Parathyroid adenoma (tissue), 2 donors: ENCODE measurements around the gene CNGA2.

ENCODE experiments used
- H2AFZ ChIP-seq: fragments of 300-600 bp; sonication (generic); one replicate; pipeline ENCODE4 v1.7.0; 2017; ENCODE audit warnings: antibody characterized with exemption, mild to moderate bottlenecking
- H3K27ac ChIP-seq: fragments of 300-600 bp; sonication (generic); one replicate; pipeline ENCODE4 v1.7.0; 2017
- H3K27me3 ChIP-seq: fragments of 300-600 bp; sonication (generic); one replicate; pipeline ENCODE4 v1.7.0; 2017; ENCODE audit warnings: low read length; ENCODE audit not compliant: control insufficient read depth, insufficient read depth
- H3K36me3 ChIP-seq: fragments of 300-600 bp; sonication (generic); one replicate; pipeline ENCODE4 v1.7.0; 2017; ENCODE audit warnings: low read length; ENCODE audit not compliant: control insufficient read depth, insufficient read depth
- H3K4me1 ChIP-seq: fragments of 300-600 bp; sonication (generic); one replicate; pipeline ENCODE4 v1.7.0; 2017; ENCODE audit warnings: control low read depth
- H3K4me2 ChIP-seq: fragments of 300-600 bp; sonication (generic); one replicate; pipeline ENCODE4 v1.7.0; 2017; ENCODE audit warnings: low read length
- H3K4me3 ChIP-seq: fragments of 300-600 bp; sonication (generic); one replicate; pipeline ENCODE4 v1.7.0; 2017; ENCODE audit warnings: low read depth, low read length
- H3K79me2 ChIP-seq: fragments of 300-600 bp; sonication (generic); one replicate; pipeline ENCODE4 v1.7.0; 2017; ENCODE audit warnings: control low read depth
- H3K9ac ChIP-seq: fragments of 300-600 bp; sonication (generic); one replicate; pipeline ENCODE4 v1.7.0; 2017; ENCODE audit warnings: mild to moderate bottlenecking
- H3K9me3 ChIP-seq: fragments of 300-600 bp; sonication (generic); one replicate; pipeline ENCODE4 v1.7.0; 2017; ENCODE audit warnings: low read length; ENCODE audit not compliant: control insufficient read depth
- TF ChIP-seq, protein P1 (sequence below): fragments of 300-600 bp; sonication (generic); IDR thresholded peaks from one replicate; pipeline ENCODE4 v1.7.0; 2017; ENCODE audit warnings: antibody characterized with exemption, mild to moderate bottlenecking
- donor health status: primary hyperparathyroidism.

Gene CNGA2

DNA sequence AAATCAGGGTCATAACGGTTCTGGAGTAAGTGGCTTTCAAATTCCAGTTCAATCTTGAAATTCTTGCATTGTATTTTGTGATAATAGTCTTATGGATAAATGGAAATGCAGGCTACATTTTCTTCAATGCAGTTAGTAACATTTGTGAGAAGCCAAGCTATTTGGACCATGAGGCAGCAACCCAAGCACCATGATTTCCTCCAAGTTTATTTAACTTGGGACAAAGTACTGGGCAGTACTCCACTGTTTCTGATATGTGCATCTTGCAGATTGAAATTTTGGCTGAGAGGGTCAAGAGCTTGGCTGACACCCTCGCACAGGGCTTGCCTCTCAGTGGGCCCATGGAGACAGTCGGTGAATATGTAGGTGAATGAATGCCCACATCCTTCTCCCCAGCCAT, 39.9 kb downstream of the CNGA2 start:
- Histone ChIP-seq H3K79me2 (no peaks in the 10 kb centered on the region), H3K4me2 (no peak overlapping the region), H3K27ac (no peak overlapping the region), H3K36me3 (no peaks in the 10 kb centered on the region), H3K9ac (no peak overlapping the region), H3K4me1 (no peaks in the 10 kb centered on the region), H3K27me3 (no peaks in the 10 kb centered on the region), H3K9me3 (no peaks in the 10 kb centered on the region), H2AFZ (no peak overlapping the region), H3K4me3 (no peak overlapping the region)
- TF ChIP-seq, protein P1, sequence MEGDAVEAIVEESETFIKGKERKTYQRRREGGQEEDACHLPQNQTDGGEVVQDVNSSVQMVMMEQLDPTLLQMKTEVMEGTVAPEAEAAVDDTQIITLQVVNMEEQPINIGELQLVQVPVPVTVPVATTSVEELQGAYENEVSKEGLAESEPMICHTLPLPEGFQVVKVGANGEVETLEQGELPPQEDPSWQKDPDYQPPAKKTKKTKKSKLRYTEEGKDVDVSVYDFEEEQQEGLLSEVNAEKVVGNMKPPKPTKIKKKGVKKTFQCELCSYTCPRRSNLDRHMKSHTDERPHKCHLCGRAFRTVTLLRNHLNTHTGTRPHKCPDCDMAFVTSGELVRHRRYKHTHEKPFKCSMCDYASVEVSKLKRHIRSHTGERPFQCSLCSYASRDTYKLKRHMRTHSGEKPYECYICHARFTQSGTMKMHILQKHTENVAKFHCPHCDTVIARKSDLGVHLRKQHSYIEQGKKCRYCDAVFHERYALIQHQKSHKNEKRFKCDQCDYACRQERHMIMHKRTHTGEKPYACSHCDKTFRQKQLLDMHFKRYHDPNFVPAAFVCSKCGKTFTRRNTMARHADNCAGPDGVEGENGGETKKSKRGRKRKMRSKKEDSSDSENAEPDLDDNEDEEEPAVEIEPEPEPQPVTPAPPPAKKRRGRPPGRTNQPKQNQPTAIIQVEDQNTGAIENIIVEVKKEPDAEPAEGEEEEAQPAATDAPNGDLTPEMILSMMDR = no peak

DNA sequence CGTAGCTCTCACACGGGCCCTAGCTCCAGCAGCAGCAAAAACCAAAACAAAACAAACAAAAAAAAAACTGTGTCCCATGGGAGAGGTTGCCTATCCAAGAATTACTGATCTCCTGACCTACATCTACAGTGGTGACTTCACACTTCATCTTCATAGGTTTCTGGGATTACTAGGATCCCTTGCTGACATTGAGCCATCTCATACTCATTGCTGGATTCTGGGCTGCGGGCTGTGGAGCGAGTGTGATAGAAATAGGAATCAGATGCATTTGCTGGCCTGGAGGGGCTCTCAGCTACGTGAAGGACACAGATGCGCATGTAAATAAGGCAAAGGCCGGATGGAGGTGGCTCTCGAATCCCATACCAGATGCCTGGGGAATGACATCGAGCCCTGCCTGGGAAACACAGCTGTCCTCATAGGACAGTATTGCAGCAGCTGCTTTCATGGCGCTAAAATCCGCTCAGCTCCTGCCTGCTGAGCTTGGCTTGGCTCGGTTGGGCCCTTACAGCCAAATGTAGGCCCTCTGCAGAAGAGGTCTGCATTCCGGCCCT, 41.7 kb downstream of the CNGA2 start:
- H3K79me2 ChIP-seq = no peaks in the 10 kb centered on the region
- no peak overlapping the region for H2AFZ ChIP-seq
- H3K4me3 ChIP-seq = no peak overlapping the region
- no peak overlapping the region for H3K27ac ChIP-seq
- TF ChIP-seq, protein P1 = no peak
- H3K36me3 ChIP-seq = no peaks in the 10 kb centered on the region
- H3K9ac ChIP-seq = no peak overlapping the region
- H3K27me3 ChIP-seq = no peaks in the 10 kb centered on the region
- no peaks in the 10 kb centered on the region for H3K9me3 ChIP-seq
- H3K4me1 ChIP-seq = no peaks in the 10 kb centered on the region
- H3K4me2 ChIP-seq = no peak overlapping the region

DNA sequence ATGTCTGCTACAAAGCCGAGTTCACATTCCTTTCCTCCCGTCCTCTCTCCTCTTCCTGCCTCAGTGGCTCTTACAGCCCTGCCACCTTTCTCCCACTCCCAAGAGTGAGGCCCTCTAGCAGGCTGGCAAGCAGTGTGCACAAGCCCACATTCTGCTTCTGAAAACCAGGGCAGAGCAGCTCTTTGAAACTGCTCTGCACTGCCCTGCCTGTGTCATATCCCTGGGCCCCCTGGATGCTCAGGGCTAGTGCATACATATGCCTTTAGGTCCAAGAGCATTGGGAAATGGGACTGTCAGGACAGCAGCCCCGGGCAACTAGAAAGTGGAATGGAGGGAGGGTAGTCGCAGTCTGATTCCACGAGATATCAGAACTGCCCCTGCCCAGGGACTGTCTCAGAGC, 42.4 kb downstream of the CNGA2 start:
- no peak overlapping the region for H3K27ac ChIP-seq
- no peak overlapping the region for H3K4me2 ChIP-seq
- TF ChIP-seq, protein P1 = no peak
- H3K9me3 ChIP-seq = no peaks in the 10 kb centered on the region
- no peak overlapping the region for H3K9ac ChIP-seq
- no peak overlapping the region for H3K4me3 ChIP-seq
- no peaks in the 10 kb centered on the region for H3K79me2 ChIP-seq
- no peaks in the 10 kb centered on the region for H3K27me3 ChIP-seq
- H3K36me3 ChIP-seq = no peaks in the 10 kb centered on the region
- H3K4me1 ChIP-seq = no peaks in the 10 kb centered on the region
- H2AFZ ChIP-seq = no peak overlapping the region

DNA sequence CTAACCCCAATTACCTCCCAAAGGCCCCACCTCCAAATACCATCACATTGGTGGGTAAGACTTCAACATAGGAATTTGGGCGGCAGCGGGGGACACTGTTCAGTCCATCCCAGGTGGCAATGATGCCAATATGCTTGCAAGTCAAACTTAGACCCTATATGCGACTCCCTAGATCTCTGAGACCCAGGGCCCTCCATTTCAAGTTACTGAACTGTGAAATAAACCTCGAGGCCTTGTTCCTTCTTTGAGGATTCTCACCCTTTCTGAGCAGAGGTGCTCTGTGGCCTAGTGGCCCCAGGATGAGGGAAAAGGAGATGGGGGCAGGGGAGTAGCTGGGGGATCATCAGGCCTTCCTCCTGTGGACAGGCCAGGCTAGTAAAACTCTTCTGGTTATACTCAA, 44.7 kb downstream of the CNGA2 start:
- H3K79me2 ChIP-seq = no peaks in the 10 kb centered on the region
- no peaks in the 10 kb centered on the region for H3K27me3 ChIP-seq
- no peaks in the 10 kb centered on the region for H3K9me3 ChIP-seq
- no peaks in the 10 kb centered on the region for H3K4me1 ChIP-seq
- H3K4me3 ChIP-seq = no peak overlapping the region
- no peaks in the 10 kb centered on the region for H3K36me3 ChIP-seq
- no peak overlapping the region for H3K4me2 ChIP-seq
- TF ChIP-seq, protein P1 = no peak
- no peak overlapping the region for H2AFZ ChIP-seq
- H3K27ac ChIP-seq = no peak overlapping the region
- H3K9ac ChIP-seq = no peak overlapping the region

DNA sequence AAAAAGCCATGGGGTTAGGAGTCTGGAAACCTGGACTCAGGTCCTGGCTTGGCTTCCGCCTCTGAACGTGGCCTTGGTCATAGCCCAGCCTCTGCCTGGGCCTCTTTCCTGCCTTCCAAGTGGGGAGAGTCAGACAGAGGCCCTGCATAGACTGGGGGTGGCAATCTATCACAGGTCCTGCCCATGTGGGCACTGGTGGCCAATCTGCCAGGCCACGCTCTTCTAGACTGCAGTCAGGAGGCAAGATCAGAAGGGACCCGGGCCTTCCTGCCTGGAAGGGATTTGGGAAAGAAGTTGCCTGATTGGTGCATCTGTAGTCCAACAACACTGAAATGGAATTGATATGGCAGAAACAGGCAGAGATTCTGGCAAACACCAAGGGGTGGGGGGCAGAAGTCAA, 46.1 kb downstream of the CNGA2 start:
- TF ChIP-seq, protein P1 = no peak
- Histone ChIP-seq H3K36me3 (no peaks in the 10 kb centered on the region), H3K27me3 (no peaks in the 10 kb centered on the region), H2AFZ (no peak overlapping the region), H3K4me2 (no peak overlapping the region), H3K4me1 (no peaks in the 10 kb centered on the region), H3K27ac (no peak overlapping the region), H3K79me2 (no peaks in the 10 kb centered on the region), H3K9ac (no peak overlapping the region), H3K4me3 (no peak overlapping the region), H3K9me3 (no peaks in the 10 kb centered on the region)
